HG03432 (cell line): ENCODE data around the gene CLEC6A.
A peak's percentile ranks its signal among the peaks of the same experiment; 100 is the strongest.
"Not testable (repeated sequence)": the region's sequence is repeated elsewhere in the genome, so short reads cannot be mapped to it uniquely, and the experiment has no call there.

ENCODE experiments used
- ATAC-seq: cut with Tn5 transposase; IDR thresholded peaks from one replicate; pipeline ENCODE4 v1.9.1; 2021; ENCODE audit warnings: mild to moderate bottlenecking, moderate library complexity; ENCODE audit not compliant: unreplicated experiment

The CLEC6A gene

GRCh38 chr12:8455727-8456360, at the start of gene CLEC6A:
TSS of gene CLEC6A (plus strand) at chr12:8455962. CDS start at chr12:8456112, 150 bp downstream.
- ATAC-seq: peak; percentile 45

GRCh38 chr12:8419576-8419975, 36.2 kb upstream of the CLEC6A start:
- ATAC-seq: not testable (repeated sequence)

- ATAC-seq: no peak
Measured at GRCh38 chr12:8420506-8420905, 35.3 kb upstream of the CLEC6A start.

GRCh38 chr12:8444536-8445278, 11.1 kb upstream of the CLEC6A start:
- not testable (repeated sequence) for ATAC-seq

- ATAC-seq: no peak
Measured at GRCh38 chr12:8445731-8446130, 10.0 kb upstream of the CLEC6A start.

GRCh38 chr12:8446642-8447547, 8.9 kb upstream of the CLEC6A start:
- ATAC-seq: no peak

- ATAC-seq: no peak
Measured at GRCh38 chr12:8449355-8449859, 6.4 kb upstream of the CLEC6A start.

GRCh38 chr12:8452036-8452435, 3.7 kb upstream of the CLEC6A start:
- no peak for ATAC-seq

GRCh38 chr12:8453021-8453513, 2.7 kb upstream of the CLEC6A start:
- ATAC-seq: no peak

GRCh38 chr12:8453796-8454195, 2.0 kb upstream of the CLEC6A start:
- no peak for ATAC-seq

GRCh38 chr12:8455271-8455670, 491 bp upstream of the CLEC6A start:
- ATAC-seq: no peak

GRCh38 chr12:8461426-8461825, 5.7 kb downstream of the CLEC6A start:
- ATAC-seq: no peak

- no peak for ATAC-seq
Measured at GRCh38 chr12:8465301-8465996, 9.7 kb downstream of the CLEC6A start.

GRCh38 chr12:8466241-8466640, 10.5 kb downstream of the CLEC6A start:
- ATAC-seq: no peak

GRCh38 chr12:8471090-8471489, 15.3 kb downstream of the CLEC6A start:
- no peak for ATAC-seq

- ATAC-seq: no peak
Measured at GRCh38 chr12:8475508-8476203, 19.9 kb downstream of the CLEC6A start.

- no peak for ATAC-seq
Measured at GRCh38 chr12:8482571-8483061, 26.9 kb downstream of the CLEC6A start.

- ATAC-seq: no peak
Measured at GRCh38 chr12:8483079-8483478, 27.3 kb downstream of the CLEC6A start.

GRCh38 chr12:8491646-8492530, 36.1 kb downstream of the CLEC6A start:
- no peak for ATAC-seq
